GM21576 (cell line): ENCODE data around the gene KCNQ2.
"Not testable (repeated sequence)": the region's sequence is repeated elsewhere in the genome, so short reads cannot be mapped to it uniquely, and the experiment has no call there.

Source experiments
- ATAC-seq: cut with Tn5 transposase; IDR thresholded peaks from one replicate; pipeline ENCODE4 v1.9.1; 2021; ENCODE audit warnings: mild to moderate bottlenecking, moderate library complexity; ENCODE audit not compliant: unreplicated experiment

The KCNQ2 gene

GRCh38 chr20:63471981-63472831 lies at the start of gene KCNQ2:
Gene KCNQ2, minus strand, starts transcription at chr20:63472655. Its CDS starts 192 bp downstream, at chr20:63472463.
- ATAC-seq = no peak

GRCh38 chr20:63521602-63522001 lies 49.1 kb upstream of the KCNQ2 start:
- no peak for ATAC-seq

DNA sequence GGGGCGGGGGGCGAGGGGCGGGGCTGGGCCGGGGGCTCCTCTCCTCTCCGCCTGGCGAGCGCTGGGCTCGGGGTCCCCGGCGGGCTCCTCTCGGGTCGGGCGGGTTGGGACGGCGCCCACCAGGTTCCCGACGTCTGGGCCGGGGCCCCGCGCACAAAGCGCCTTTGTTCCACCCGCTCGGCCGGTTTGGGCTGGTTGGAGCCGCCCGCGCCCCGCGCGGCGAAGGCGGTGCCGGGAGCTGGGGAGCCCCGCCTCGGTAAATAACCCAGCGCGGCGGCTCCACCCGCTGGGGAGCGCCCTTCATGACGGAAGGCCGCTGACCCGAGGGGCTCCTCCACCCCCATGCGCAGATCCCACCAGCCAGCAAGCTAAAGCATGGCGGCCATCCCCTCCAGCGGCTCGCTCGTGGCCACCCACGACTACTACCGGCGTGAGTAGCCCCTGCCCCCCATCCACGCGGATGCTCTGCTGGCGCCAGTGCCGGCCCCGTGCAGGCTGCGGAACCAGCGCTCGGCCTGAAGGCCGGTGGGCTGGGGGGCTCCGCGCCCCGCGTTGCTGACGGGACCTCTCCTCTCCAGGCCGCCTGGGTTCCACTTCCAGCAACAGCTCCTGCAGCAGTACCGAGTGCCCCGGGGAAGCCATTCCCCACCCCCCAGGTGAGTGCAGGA lies 48.6 kb upstream of the KCNQ2 start:
- peak; percentile 40 for ATAC-seq

- ATAC-seq = peak; percentile 61
Measured at GRCh38 chr20:63520504-63520933, 48.1 kb upstream of the KCNQ2 start, which contains the start of gene PPDPF. Gene PPDPF, plus strand, starts transcription at chr20:63520765. Its CDS starts 544 bp downstream, at chr20:63521309.

GRCh38 chr20:63519668-63520503 lies 47.4 kb upstream of the KCNQ2 start:
- peak; percentile 40 for ATAC-seq

- no peak for ATAC-seq
Measured at GRCh38 chr20:63518946-63519667, 46.7 kb upstream of the KCNQ2 start.

GRCh38 chr20:63518351-63518861 lies 46.0 kb upstream of the KCNQ2 start:
- no peak for ATAC-seq

DNA sequence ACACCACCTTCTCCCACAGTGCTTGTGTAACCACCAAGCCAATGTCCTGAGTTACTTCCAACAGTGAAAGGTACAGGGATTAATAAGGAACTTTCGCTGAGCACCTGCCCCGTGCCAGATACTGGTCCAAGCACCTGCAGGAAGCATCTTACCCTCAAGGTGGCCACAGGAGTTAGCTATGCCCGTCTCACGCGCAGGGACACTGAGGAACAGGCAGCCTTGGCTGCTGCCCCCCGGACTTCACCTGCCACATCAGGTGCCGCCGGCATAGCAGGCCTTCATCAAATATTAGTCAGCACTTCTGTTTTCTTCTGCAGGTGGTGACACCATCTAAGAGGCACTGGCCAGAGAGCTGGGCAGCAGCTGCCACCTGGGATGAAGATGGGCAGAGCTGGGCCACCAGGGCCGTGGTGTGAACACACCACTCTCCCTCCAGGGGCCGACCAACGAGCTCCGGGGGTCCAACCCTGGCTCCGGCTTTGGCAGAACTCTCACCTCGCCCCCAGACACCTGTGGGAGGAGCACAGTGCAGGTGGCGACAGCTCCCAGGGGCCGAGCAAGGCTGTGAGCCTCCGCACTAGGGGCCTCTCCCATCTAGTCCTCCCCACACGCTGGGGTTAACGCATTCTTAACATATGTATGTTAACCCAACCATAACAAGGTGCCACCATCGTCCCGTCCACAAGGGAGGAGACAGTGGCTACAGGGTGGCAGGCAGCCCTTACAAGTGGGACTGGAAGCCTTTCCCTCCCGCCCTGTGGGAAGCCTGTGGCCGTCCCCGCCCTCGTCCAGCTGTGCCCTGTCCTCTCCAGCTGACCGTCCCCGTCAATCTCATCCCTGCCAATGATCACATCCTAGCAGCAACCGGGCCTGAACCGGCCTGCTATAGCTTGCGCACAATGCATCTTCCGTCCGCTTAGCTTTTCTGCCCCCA lies 45.2 kb upstream of the KCNQ2 start:
- no peak for ATAC-seq

- not testable (repeated sequence) for ATAC-seq
Measured at GRCh38 chr20:63514520-63514919, 42.1 kb upstream of the KCNQ2 start.

- no peak for ATAC-seq
Measured at GRCh38 chr20:63513207-63513606, 40.8 kb upstream of the KCNQ2 start.

DNA sequence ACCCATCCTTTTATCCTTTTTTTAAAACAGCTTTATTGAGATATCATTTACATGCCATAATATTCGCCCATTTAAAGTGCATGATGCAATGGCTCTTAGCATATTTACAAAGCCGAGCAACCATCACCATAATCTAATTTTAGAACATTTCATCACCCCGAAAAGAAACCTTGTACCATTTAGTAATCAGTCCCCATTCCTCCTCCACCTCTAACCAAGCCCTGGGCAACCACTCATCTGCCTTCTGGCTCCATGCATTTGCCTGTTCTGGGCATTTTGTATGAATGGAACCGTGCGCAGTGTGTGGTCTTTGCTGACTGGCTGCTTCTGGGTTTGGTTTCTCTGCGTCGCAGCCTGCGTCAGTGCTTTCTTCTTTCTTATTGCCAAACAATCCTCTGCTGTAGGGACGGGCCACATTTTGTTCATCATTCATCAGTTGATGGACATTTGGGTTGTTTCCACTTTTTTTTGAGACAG lies 36.7 kb upstream of the KCNQ2 start:
- ATAC-seq = no peak

DNA sequence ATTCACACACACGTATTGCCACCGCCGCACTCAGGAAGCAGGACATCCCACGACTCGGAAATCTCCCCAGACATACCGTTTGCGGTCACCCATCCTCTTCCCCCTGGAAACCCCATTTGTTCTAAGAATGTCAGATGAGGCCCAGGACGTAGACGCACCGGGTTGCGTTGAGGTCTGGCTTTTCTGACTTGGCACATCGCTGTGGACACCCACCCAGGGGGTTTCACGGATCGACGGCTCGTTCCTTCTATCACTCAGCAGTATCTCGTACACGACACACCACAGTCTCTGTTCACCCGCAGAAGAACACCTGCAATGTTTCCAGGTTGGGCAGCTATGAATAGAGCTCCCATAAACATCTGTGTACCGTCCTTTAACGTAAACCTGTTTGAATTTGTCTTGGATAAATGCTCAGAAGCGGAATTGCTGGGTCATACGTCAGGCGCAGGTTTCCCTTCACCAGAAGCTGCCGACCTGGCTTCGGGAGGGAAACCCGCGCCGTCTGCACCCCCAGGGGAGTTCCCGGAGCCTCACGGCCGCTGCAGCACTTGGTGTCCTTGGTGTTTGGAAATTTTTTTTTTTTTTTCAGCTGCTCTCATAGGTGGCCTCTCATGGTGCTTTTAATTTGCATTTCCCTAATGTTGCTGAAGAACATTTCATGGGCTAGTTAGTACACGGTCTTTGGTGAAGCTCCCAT lies 35.8 kb upstream of the KCNQ2 start:
- ATAC-seq = no peak

GRCh38 chr20:63507083-63507743 lies 34.8 kb upstream of the KCNQ2 start:
- ATAC-seq = no peak

- ATAC-seq = no peak
Measured at GRCh38 chr20:63505723-63506122, 33.3 kb upstream of the KCNQ2 start.

DNA sequence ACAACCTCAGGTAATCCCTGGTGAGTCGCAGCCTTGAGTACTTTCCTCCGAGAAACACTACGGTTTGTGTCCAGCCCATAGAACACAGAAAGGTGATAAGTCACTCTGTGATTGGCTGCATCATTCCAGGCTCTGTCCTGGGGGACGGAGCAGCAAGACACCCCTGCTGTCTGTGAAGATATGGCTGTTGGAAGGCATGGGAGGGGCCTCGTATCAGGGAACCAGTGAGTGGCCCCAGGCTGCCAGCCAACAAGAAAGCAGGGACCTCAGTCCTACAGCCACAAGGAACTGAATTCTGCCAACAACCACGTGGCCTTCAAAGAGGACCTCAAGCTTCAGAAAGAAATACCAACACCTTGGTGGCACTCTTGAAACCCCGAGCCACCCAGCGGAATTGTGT lies 32.8 kb upstream of the KCNQ2 start:
- no peak for ATAC-seq

DNA sequence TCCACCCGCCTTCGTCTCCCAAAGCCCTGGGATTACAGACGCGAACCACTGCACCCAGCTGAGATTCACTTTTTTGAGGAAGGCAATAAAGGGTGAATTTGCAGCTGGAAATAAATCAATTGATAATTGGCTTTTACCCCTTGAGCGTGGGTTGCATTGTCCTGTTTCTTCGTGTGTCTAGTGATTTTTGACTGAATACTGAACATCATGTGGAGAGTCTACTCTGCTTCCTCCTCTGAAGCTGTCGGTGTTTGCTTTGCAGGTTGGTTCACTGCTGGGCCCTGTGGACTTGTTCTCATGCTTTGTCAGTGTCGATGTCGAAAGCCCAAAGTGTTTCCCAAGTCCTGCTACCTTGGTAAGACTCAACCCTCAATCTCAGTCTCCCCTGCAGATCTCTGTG lies 32.2 kb upstream of the KCNQ2 start:
- ATAC-seq = no peak

DNA sequence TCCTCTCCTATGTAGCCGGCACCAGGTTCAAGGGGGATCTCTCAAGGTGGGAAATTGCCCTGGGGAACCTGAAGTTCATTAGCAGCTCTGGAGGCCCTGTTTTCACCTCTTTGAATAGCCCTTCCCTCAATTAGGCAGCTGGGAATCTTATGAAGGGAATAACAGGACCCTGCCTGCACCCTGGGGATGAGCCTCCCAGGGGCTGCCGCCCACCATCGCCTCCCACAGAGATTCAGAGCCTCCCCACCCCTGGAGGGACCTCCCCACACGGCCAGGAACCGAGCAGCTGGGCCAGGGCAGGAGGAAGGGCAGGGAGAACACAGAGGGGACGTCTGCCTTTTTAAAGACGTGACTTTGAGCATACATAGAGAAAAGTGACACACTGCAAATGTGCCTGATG lies 31.1 kb upstream of the KCNQ2 start:
- ATAC-seq = no peak

DNA sequence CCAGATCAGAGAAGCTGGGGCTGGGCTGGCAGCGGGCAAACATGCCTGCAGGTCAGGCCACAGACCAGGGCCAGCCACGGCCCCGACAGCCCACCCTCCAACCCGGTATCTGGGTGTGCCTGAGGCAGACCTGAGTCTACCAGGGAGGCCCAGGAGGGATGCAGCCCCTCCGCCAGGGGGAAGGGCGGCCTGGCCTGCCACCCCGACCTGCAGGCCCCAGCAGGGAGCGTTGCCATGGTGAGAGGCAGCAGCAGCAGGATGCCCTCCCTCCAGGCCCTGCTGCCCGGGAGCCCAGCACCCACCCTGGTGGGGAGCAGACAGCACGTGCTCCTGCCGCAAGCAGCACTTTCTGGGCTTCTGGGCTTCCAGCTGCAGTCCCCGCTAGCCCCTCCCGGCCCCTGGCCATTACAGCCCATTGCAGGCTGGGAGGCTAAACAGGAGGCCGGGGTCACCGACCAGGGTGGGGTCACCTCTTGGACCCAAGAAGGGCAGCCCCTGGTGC lies 30.3 kb upstream of the KCNQ2 start:
- no peak for ATAC-seq
